SK-N-SH treated with all-trans-retinoic acid at 6 μM for 48 hours (cell line): ENCODE measurements around the gene RPS6KB2.
A peak's percentile ranks its signal among the peaks of the same experiment; 100 is the strongest.

Source experiments
- ATAC-seq: fragments of 200-7000 bp; cut with Tn5 transposase; 3 replicates; pipeline ENCODE4 v1.9.1; 2020; ENCODE audit warnings: mild to moderate bottlenecking, moderate library complexity
- ARNTL ChIP-seq: fragments of 450-650 bp; formaldehyde crosslinking; IDR thresholded peaks from 2 replicates; pipeline ENCODE4 v1.5.0; 2020; ENCODE audit warnings: low read depth, mild to moderate bottlenecking, moderate library complexity, borderline replicate concordance
- BACH2 ChIP-seq: fragments of 250-450 bp; sonication (Bioruptor Pico); IDR thresholded peaks from 2 replicates; pipeline ENCODE4 v1.9.0; 2021; ENCODE audit warnings: mild to moderate bottlenecking, borderline replicate concordance
- CSDC2 ChIP-seq: fragments of 250-450 bp; sonication (Bioruptor Pico); IDR thresholded peaks from 2 replicates; pipeline ENCODE4 v1.5.0; 2020; ENCODE audit warnings: mild to moderate bottlenecking, moderate library complexity
- ESRRG ChIP-seq: fragments of 250-450 bp; sonication (Bioruptor Pico); IDR thresholded peaks from 2 replicates; pipeline ENCODE4 v1.6.1; 2021; ENCODE audit warnings: mild to moderate bottlenecking
- GLIS3 ChIP-seq: fragments of 250-450 bp; sonication (Bioruptor Pico); IDR thresholded peaks from 2 replicates; pipeline ENCODE4 v1.5.0; 2020; ENCODE audit warnings: mild to moderate bottlenecking, moderate library complexity
- ISL1 ChIP-seq: fragments of 250-450 bp; sonication (Bioruptor Pico); IDR thresholded peaks from 2 replicates; pipeline ENCODE4 v2.1.2; 2022; ENCODE audit warnings: mild to moderate bottlenecking, moderate library complexity
- OSR1 ChIP-seq: fragments of 250-450 bp; sonication (Bioruptor Pico); IDR thresholded peaks from 2 replicates; pipeline ENCODE4 v1.8.0; 2022; ENCODE audit warnings: moderate library complexity, mild to moderate bottlenecking, inconsistent platforms
- PPARA ChIP-seq: fragments of 250-450 bp; sonication (Bioruptor Pico); IDR thresholded peaks from 2 replicates; pipeline ENCODE4 v1.5.0; 2020; ENCODE audit warnings: mild to moderate bottlenecking, borderline replicate concordance
- RARB ChIP-seq: fragments of 250-450 bp; sonication (Bioruptor Pico); IDR thresholded peaks from 2 replicates; pipeline ENCODE4 v1.8.0; 2021; ENCODE audit warnings: mild to moderate bottlenecking, moderate library complexity
- SNAI2 ChIP-seq: fragments of 250-450 bp; sonication (Bioruptor Pico); IDR thresholded peaks from 2 replicates; pipeline ENCODE4 v1.5.0; 2020; ENCODE audit warnings: mild to moderate bottlenecking, moderate library complexity
- TOX ChIP-seq: fragments of 250-450 bp; sonication (Bioruptor Pico); IDR thresholded peaks from 2 replicates; pipeline ENCODE4 v1.8.0; 2021; ENCODE audit warnings: mild to moderate bottlenecking, moderate library complexity, borderline replicate concordance
- ZFP3 ChIP-seq: fragments of 250-450 bp; sonication (Bioruptor Pico); IDR thresholded peaks from 2 replicates; pipeline ENCODE4 v1.5.0; 2020; ENCODE audit warnings: mild to moderate bottlenecking, moderate library complexity
- ZFP30 ChIP-seq: fragments of 450-650 bp; formaldehyde crosslinking; IDR thresholded peaks from 2 replicates; pipeline ENCODE4 v1.5.0; 2022; ENCODE audit warnings: mild to moderate bottlenecking, moderate library complexity
- ZNF565 ChIP-seq: fragments of 450-650 bp; formaldehyde crosslinking; conservative IDR thresholded peaks from 2 replicates; pipeline ENCODE4 v1.5.0; 2020; ENCODE audit warnings: low read depth, mild to moderate bottlenecking, moderate library complexity
- ZNF70 ChIP-seq: fragments of 450-650 bp; formaldehyde crosslinking; IDR thresholded peaks from 2 replicates; pipeline ENCODE4 v1.5.0; 2020; ENCODE audit warnings: mild to moderate bottlenecking, moderate library complexity
- ZNF8 ChIP-seq: fragments of 450-650 bp; formaldehyde crosslinking; IDR thresholded peaks from 2 replicates; pipeline ENCODE4 v1.5.0; 2020; ENCODE audit warnings: mild to moderate bottlenecking, moderate library complexity
- TF ChIP-seq, protein P1 (sequence below): fragments of 250-450 bp; sonication (Bioruptor Pico); IDR thresholded peaks from 2 replicates; pipeline ENCODE4 v1.8.0; 2020; ENCODE audit warnings: mild to moderate bottlenecking, moderate library complexity, borderline replicate concordance
- TF ChIP-seq, protein P2 (sequence below): fragments of 250-450 bp; sonication (Bioruptor Pico); IDR thresholded peaks from 2 replicates; pipeline ENCODE4 v1.8.0; 2021; ENCODE audit warnings: low read depth, mild to moderate bottlenecking, moderate library complexity, borderline replicate concordance
- TF ChIP-seq, protein P3 (sequence below): fragments of 250-450 bp; sonication (Bioruptor Pico); IDR thresholded peaks from 2 replicates; pipeline ENCODE4 v1.5.1; 2020; ENCODE audit warnings: low read depth, mild to moderate bottlenecking, moderate library complexity
- TF ChIP-seq, protein P4 (sequence below): fragments of 250-450 bp; sonication (Bioruptor Pico); IDR thresholded peaks from 2 replicates; pipeline ENCODE4 v1.5.1; 2021; ENCODE audit warnings: mild to moderate bottlenecking, moderate library complexity

The RPS6KB2 gene

DNA sequence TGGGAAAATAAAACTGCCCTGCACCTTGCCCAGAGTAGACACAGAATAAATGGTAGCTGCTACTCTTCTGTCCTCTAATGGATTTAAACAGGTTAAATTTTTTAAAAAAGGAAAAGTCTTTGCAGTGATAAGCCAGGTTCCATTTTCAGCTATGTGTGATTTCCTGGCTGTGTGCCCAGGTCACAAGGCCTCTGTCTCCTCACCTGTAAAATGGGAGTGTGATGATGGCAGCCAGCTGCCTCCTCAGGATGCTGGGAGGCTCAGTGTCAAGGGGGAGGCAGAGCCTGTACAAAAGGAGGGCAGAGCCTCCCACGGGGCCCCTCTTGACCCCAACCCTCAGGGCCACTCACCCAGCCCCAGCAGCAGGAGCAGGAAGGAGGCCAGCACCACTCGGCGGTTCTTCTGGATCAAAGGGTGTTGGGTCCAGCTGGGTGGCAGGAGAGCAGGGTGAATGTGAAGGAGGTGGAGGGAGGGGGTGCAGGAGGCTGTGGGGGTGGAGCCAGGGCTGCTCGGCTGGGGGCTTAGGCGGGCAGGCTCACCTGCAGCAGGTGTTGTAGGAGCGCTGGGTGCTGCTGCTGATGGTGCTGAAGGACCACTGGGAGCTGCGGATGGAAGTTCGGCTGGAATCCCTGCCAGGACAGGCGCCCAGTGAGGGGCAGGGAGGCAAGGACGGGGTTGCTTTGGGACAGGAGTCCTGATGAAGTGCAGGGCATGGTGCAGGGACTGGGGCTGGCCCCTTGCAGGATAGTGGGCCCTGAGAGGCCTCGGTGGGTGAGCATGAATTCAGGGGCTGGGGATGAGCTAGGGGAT lies 38.9 kb downstream of the RPS6KB2 start:
- TF ChIP-seq PPARA (CRISPR knock-in tag) (no peak), ARNTL (CRISPR knock-in tag) (no peak), GLIS3 (CRISPR knock-in tag) (no peak), ZNF8 (no peak), ZFP3 (CRISPR knock-in tag) (no peak), ZNF70 (CRISPR knock-in tag) (no peak), RARB (CRISPR knock-in tag) (no peak), BACH2 (no peak), CSDC2 (no peak), SNAI2 (CRISPR knock-in tag) (no peak)
- TF ChIP-seq, protein P1, sequence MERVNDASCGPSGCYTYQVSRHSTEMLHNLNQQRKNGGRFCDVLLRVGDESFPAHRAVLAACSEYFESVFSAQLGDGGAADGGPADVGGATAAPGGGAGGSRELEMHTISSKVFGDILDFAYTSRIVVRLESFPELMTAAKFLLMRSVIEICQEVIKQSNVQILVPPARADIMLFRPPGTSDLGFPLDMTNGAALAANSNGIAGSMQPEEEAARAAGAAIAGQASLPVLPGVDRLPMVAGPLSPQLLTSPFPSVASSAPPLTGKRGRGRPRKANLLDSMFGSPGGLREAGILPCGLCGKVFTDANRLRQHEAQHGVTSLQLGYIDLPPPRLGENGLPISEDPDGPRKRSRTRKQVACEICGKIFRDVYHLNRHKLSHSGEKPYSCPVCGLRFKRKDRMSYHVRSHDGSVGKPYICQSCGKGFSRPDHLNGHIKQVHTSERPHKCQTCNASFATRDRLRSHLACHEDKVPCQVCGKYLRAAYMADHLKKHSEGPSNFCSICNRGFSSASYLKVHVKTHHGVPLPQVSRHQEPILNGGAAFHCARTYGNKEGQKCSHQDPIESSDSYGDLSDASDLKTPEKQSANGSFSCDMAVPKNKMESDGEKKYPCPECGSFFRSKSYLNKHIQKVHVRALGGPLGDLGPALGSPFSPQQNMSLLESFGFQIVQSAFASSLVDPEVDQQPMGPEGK (CRISPR knock-in tag): no peak
- TF ChIP-seq, protein P2, sequence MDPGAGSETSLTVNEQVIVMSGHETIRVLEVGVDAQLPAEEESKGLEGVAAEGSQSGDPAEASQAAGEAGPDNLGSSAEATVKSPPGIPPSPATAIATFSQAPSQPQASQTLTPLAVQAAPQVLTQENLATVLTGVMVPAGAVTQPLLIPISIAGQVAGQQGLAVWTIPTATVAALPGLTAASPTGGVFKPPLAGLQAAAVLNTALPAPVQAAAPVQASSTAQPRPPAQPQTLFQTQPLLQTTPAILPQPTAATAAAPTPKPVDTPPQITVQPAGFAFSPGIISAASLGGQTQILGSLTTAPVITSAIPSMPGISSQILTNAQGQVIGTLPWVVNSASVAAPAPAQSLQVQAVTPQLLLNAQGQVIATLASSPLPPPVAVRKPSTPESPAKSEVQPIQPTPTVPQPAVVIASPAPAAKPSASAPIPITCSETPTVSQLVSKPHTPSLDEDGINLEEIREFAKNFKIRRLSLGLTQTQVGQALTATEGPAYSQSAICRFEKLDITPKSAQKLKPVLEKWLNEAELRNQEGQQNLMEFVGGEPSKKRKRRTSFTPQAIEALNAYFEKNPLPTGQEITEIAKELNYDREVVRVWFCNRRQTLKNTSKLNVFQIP (CRISPR knock-in tag): no peak
- no peak for ATAC-seq

DNA sequence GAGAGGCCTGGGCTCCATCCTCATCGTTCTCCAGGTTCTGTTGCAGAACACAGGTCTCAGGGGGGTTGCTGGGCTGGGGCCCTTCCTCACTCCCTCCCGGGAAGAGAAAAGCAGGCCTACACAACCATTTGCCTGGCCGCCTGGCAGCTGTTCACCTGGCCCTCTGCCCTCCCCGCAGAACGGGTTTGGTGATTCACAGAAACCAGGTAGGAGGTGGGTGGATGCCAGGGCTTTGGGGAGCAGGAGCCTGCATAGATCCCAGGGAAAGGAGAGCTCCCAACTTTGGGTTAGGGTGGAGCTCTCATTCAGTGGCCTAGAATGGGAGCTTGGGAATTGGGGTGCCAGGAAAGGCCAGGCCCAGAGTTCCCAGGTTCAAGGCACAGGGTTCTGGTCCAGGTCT lies 39.8 kb downstream of the RPS6KB2 start:
- no peak for ATAC-seq
- TF ChIP-seq, protein P3, sequence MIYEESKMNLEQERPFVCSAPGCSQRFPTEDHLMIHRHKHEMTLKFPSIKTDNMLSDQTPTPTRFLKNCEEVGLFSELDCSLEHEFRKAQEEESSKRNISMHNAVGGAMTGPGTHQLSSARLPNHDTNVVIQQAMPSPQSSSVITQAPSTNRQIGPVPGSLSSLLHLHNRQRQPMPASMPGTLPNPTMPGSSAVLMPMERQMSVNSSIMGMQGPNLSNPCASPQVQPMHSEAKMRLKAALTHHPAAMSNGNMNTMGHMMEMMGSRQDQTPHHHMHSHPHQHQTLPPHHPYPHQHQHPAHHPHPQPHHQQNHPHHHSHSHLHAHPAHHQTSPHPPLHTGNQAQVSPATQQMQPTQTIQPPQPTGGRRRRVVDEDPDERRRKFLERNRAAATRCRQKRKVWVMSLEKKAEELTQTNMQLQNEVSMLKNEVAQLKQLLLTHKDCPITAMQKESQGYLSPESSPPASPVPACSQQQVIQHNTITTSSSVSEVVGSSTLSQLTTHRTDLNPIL: no peak
- TF ChIP-seq ARNTL (CRISPR knock-in tag) (no peak), ZFP30 (CRISPR knock-in tag) (no peak), ZNF8 (no peak), BACH2 (no peak)

DNA sequence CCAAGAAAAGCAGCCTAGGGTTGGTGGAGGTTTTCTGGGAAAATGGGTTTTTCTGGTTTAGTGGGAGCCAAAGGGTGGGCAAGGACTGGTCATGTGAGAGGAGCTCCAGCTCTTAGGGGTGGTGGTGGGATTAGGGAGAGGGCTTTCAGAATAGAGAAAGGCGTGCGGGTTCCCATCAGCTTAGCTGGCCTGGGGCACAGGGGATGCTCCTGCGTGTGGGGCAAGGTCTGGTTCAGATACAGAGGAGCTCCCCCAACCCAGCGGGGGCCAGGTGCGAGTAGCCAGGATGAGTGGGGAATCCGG lies 40.1 kb downstream of the RPS6KB2 start:
- TF ChIP-seq RARB (CRISPR knock-in tag) (no peak), ZNF70 (CRISPR knock-in tag) (no peak), ISL1 (no peak), ZNF565 (CRISPR knock-in tag) (no peak), ZFP3 (CRISPR knock-in tag) (no peak), GLIS3 (CRISPR knock-in tag) (no peak), ARNTL (CRISPR knock-in tag) (no peak), ZFP30 (CRISPR knock-in tag) (no peak)
- TF ChIP-seq, protein P4, sequence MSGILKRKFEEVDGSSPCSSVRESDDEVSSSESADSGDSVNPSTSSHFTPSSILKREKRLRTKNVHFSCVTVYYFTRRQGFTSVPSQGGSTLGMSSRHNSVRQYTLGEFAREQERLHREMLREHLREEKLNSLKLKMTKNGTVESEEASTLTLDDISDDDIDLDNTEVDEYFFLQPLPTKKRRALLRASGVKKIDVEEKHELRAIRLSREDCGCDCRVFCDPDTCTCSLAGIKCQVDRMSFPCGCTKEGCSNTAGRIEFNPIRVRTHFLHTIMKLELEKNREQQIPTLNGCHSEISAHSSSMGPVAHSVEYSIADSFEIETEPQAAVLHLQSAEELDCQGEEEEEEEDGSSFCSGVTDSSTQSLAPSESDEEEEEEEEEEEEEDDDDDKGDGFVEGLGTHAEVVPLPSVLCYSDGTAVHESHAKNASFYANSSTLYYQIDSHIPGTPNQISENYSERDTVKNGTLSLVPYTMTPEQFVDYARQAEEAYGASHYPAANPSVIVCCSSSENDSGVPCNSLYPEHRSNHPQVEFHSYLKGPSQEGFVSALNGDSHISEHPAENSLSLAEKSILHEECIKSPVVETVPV (CRISPR knock-in tag): no peak
- ATAC-seq: peak; percentile 9

DNA sequence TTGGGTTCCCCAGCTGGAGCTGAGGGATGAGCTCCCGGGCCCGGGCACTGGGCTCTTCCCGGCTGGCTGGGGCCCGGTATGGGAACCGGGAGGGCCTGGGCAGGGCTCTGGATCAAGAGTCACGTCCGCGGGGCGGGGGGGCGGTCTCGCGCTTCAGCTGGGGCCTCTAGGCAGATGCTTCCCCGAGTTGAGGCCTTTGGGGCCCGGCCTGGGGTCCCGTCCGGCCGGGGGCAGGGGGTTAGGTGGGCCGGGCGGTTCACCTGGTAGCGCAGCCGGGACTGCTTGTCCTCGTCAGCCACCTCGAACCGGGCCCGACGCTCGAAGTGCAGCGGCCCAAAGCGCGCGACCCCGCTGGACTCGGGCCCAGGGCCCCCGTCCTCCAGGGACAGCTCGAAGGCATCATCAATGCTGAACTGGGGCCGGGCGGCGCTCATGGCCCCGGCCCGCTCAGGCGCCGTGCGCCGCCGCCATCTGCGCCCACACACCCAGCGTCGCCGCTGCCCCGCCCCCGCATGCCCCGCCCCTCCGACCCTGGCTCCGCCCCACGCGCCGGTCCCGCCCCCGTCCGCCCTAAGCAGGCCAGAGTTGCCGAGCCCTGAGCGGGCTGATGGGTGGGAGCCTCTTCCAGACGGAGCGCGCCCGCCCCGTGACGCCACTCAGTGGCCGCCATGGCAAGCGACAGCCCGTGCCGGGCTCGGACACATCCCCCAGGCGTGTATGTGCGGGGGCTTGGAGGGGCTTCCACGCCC lies 40.6 kb downstream of the RPS6KB2 start, which contains the start of gene TMEM134:
TSS of gene TMEM134 (minus strand) at position 493 of the 749 bp plus-strand sequence. CDS start at position 434, 59 bp downstream.
- peak; percentile 80 for ATAC-seq
- TF ChIP-seq, protein P2 (CRISPR knock-in tag): no peak
- no peak for TF ChIP-seq ZNF8
- no peak for TF ChIP-seq ZNF70 (CRISPR knock-in tag)
- no peak for TF ChIP-seq SNAI2 (CRISPR knock-in tag)
- no peak for TF ChIP-seq OSR1 (CRISPR knock-in tag)
- TF ChIP-seq ZFP3 (CRISPR knock-in tag): no peak
- TF ChIP-seq ESRRG (CRISPR knock-in tag): no peak
- TF ChIP-seq, protein P3: no peak
- no peak for TF ChIP-seq CSDC2
- TF ChIP-seq TOX (CRISPR knock-in tag): no peak
- TF ChIP-seq ARNTL (CRISPR knock-in tag): no peak
- TF ChIP-seq ISL1: no peak
- no peak for TF ChIP-seq PPARA (CRISPR knock-in tag)
- TF ChIP-seq, protein P1 (CRISPR knock-in tag): no peak
- TF ChIP-seq BACH2: no peak
